T-helper 1 cell (primary cell): ENCODE results near the gene GTF2A2.
A peak's percentile ranks its signal among the peaks of the same experiment; 100 is the strongest.

Source experiments
- DNase-seq, 5 donors: peaks; one replicate each; pipeline ENCODE4 v3.0.0-alpha.2; 2012 to 2020

Gene GTF2A2

GRCh38 chr15:59596640-59597039 is 60.7 kb downstream of the GTF2A2 start:
- no peak for DNase-seq

- no peak for DNase-seq
Measured at GRCh38 chr15:59595434-59595915, 61.8 kb downstream of the GTF2A2 start.

- DNase-seq: no peak
Measured at GRCh38 chr15:59594991-59595390, 62.3 kb downstream of the GTF2A2 start.

- DNase-seq: no peak
Measured at GRCh38 chr15:59594493-59594942, 62.8 kb downstream of the GTF2A2 start.

GRCh38 chr15:59591356-59591755 is 66.0 kb downstream of the GTF2A2 start:
- DNase-seq: peak in 1 of 5 donors; percentile 8

GRCh38 chr15:59590027-59590426 is 67.3 kb downstream of the GTF2A2 start:
- DNase-seq: peak in 1 of 5 donors; percentile 74
